ENCODE data around the gene AIF1.

Gene AIF1

DNA sequence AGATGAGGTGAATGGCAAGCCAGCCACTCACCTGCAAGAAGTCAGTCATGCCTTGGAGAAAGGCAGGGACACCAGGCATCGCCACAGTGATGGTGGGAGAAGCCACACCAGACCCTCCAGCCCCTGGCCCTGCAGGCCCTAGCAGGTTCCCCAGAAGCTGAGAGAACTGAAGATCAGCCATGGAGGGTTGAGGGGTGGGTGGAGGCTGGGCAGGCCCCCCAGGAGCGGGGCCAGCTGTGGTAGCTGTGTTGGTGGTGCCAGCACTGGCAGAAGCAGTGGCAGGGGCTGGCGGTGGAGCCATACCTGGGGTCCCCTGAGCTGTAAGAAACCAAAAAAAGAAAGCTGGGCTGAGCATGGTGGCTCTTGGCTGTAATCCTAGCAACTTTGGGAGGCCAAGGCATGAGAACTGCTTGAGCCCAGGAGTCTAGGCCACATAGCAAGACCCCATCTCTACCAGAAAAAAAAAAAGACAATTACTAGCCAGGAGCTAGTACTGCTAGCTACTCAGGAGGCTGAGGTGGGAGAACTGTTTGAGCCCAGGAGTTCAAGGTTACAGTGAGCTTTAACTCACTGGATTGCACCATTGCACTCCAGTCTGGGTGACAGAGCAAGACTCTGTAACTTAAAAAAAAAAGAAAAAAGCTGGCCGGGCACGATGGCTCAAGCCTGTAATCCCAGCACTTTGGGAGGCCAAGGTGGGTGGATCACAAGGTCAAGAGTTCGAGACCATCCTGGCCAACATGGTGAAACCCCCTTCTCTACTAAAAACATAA, 27.9 kb downstream of the AIF1 start:
- TF ChIP-seq, protein P1, sequence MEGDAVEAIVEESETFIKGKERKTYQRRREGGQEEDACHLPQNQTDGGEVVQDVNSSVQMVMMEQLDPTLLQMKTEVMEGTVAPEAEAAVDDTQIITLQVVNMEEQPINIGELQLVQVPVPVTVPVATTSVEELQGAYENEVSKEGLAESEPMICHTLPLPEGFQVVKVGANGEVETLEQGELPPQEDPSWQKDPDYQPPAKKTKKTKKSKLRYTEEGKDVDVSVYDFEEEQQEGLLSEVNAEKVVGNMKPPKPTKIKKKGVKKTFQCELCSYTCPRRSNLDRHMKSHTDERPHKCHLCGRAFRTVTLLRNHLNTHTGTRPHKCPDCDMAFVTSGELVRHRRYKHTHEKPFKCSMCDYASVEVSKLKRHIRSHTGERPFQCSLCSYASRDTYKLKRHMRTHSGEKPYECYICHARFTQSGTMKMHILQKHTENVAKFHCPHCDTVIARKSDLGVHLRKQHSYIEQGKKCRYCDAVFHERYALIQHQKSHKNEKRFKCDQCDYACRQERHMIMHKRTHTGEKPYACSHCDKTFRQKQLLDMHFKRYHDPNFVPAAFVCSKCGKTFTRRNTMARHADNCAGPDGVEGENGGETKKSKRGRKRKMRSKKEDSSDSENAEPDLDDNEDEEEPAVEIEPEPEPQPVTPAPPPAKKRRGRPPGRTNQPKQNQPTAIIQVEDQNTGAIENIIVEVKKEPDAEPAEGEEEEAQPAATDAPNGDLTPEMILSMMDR (IDR thresholded peaks at IDR 0.05; ENCODE audit: low read depth, low read length, missing control alignments): no peak
- no peak for DNase-seq (ENCODE audit: extremely low read depth, low read depth)
- no peak overlapping the region for H3K4me3 ChIP-seq (replicated peaks; ENCODE audit: low read depth, low read length)

DNA sequence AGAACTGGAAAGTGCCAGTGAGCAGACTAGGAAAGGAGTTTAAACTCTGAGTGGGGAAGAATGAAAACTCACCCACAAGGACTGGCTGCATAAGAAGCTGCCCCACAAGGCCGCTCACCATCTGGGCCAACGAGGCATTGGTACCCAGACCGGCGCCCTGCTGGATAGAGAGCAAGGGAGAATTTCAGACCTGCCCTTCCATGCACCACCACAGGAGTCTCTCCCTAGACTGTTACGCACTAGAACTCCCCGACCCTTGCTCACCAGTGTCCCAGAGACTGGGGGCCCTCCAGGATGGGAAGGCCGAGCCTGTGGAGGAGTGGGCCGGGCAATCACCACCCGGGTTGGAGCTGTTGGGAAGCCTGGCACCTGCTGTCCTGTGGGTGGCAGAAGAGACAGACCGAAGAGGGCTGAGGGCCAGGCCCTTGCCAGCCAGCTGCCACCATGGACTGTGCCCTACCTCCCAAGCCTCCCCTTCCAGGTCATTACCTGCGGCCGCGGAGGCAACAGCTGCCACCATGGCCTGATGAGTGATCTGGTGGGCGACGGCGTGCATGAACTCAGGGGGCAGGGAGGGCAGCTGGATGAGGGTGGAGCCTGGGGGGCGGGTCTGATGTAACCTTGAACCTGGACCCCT, 28.9 kb downstream of the AIF1 start:
- H3K4me3 ChIP-seq (replicated peaks; ENCODE audit: low read depth, low read length): no peak overlapping the region
- no peak for DNase-seq (ENCODE audit: extremely low read depth, low read depth)
- TF ChIP-seq, protein P1 (IDR thresholded peaks at IDR 0.05; ENCODE audit: low read depth, low read length, missing control alignments): no peak

DNA sequence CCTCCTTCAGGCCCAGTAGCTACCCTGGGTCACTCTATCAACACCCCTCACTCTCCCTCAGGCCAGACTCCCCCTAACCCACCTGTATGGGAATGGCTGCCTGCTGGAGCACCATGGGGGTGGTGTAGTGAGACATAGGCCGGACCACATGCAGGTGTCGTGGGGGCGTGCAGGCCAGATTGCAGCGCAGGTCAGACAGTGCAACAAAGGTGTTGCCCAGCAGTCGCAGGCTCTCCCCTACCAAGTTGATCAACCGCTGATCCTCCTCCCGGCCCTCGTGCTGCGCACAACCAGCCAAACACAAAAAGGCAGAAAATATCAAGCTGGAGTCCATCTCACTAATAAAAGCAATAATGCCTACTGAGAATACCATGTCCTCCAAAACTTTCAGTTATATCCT, 30.3 kb downstream of the AIF1 start:
- no peak overlapping the region for H3K4me3 ChIP-seq (replicated peaks; ENCODE audit: low read depth, low read length)
- DNase-seq (ENCODE audit: extremely low read depth, low read depth): no peak
- TF ChIP-seq, protein P1 (IDR thresholded peaks at IDR 0.05; ENCODE audit: low read depth, low read length, missing control alignments): no peak

DNA sequence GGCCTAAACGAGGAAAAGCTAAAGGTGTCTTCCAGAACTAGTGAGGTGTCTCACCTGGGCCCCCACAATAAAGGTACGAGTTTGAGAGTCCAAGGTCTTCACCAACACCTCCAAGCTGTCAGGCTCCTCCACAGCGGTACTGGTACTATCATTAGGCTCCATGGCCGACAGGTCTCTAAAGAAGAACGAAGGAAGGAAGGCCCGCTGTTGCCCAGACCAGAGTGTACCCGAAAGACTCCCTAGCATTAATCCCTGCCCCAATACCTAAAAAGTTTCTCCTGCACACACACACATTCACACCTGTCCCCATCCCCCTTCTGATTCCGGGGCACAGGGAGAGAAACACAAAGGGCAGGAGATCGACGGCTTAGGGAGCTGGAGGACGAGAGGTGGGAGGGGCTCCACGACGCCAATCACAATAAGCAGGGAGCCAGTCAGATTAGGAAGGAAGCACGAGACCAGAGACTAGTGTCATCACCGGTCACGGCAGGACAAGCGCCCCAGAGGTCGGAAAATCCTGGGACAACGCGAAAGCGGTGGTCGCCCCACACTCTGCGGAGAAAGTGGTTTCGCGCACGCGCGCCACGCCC, 36.7 kb downstream of the AIF1 start:
- DNase-seq (ENCODE audit: extremely low read depth, low read depth): no peak
- TF ChIP-seq, protein P1 (IDR thresholded peaks at IDR 0.05; ENCODE audit: low read depth, low read length, missing control alignments): no peak
- peak overlapping the region; percentile 73 for H3K4me3 ChIP-seq (replicated peaks; ENCODE audit: low read depth, low read length)

DNA sequence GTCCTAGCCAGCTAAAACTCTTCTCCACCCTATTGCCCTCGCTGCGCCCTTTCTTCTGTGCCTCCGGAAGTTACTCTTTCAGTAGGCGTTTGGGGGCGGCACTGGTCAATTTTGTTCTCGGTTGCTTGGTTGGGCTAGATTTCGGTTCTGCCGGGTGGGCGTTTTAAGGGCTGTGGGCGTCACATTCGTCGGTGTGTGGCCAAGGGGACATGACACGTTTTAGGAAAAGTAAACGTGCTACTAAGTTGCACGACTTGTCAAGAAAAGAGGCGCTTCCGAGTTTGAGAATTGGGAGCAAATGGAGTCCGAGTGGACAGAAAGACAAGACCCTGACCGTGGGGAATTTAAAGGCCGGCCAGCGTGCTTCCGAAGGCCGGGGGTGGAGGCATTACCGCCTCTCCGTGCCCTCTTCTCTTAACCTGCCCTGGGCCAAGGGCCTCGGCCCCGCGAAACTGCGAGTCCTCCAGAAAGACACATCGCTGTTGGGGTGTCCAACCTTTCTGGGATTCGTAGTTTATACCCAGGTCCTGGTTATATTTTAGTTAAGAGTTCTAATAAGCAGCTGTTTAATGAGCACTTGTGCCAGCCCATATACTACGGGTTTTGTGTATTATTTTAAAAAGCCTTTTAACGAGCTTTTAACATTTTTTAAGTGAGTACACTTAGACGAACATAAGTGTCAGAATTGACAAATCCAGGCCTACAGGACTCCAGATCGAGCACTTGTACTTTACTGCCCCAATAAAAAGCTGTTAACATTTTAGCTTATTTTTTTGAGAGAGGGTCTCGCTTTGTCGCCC, 38.1 kb downstream of the AIF1 start:
- peak overlapping the region; percentile 73 for H3K4me3 ChIP-seq (replicated peaks; ENCODE audit: low read depth, low read length)
- TF ChIP-seq, protein P1 (IDR thresholded peaks at IDR 0.05; ENCODE audit: low read depth, low read length, missing control alignments): no peak
- no peak for DNase-seq (ENCODE audit: extremely low read depth, low read depth)

DNA sequence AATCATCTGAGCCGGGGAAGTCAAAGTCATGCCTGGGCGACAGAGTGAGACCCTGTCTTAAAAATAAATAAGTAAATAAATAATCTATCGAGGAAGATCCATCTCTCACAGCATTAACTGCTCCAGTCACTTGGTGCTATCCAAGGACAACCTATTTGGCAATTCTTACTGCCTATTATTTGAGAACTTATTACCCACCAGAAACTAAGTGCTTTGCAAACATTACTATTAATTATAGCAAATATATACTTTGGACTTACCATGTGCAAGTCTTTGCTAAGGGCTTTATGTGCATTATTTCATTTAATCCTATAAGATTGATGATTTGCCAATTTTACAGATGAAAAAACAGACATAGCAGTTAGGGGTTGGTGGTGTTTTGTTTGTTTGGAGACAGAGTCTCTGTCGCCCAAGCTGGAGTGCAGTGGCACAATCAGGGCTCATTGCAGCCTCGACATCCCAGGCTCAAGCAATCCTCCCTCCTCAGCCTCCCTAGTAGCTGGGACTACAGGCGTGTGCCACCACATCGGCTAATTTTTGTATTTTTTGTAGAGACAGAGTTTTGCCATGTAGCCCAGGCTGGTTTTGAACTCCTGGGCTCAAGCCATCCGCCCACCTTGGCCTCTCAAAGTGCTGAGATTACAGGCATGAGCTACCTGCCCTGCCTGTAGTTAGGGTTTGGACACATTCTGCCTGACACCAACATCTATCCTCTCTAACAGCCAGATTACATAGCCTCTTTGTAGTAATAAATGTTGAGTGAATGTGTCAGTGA, 39.7 kb downstream of the AIF1 start:
- DNase-seq (ENCODE audit: extremely low read depth, low read depth): no peak
- TF ChIP-seq, protein P1 (IDR thresholded peaks at IDR 0.05; ENCODE audit: low read depth, low read length, missing control alignments): no peak
- no peak overlapping the region for H3K4me3 ChIP-seq (replicated peaks; ENCODE audit: low read depth, low read length)
